HEK293 (cell line): ENCODE data around the gene SLC30A7.

Experiments
- CTCF ChIA-PET: fragments of 350-600 bp; formaldehyde crosslinking; extraction: SDS; loops from one replicate; lab custom pipeline; 2021; ENCODE audit warnings: antibody characterized with exemption; lab: Yijun Ruan, JAX
- POLR2A ChIA-PET: fragments of 300-600 bp; formaldehyde crosslinking; extraction: SDS; loops from one replicate; lab custom pipeline; 2020; ENCODE audit warnings: antibody characterized with exemption, inconsistent platforms; lab: Yijun Ruan, JAX
- H3K27ac ChIP-seq: fragments of 200-500 bp; sonication (Bioruptor generic); 2 replicates; pipeline ENCODE4 v1.5.1; 2014; ENCODE audit warnings: low read depth, low read length, control low read depth, inconsistent platforms; ENCODE audit errors: extremely low read depth
- H3K36me3 ChIP-seq, 2 experiments: fragments of 200-500 bp in 1 of 2; sonication (Bioruptor generic) in 1 of 2; 1 replicate in 1 of 2; 2 replicates in 1 of 2; pipeline ENCODE4 v1.5.1; 2014 to 2017; ENCODE audit warnings: inconsistent platforms in 2 of 2, low read length in 2 of 2; ENCODE audit not compliant: control insufficient read depth in 2 of 2, insufficient read depth in 1 of 2
- H3K4me1 ChIP-seq: fragments of 200-500 bp; sonication (Bioruptor generic); 2 replicates; pipeline ENCODE4 v1.5.1; 2014; ENCODE audit warnings: mild to moderate bottlenecking, low read length, inconsistent platforms; ENCODE audit not compliant: control insufficient read depth, insufficient read depth
- H3K4me3 ChIP-seq: 2 replicates; pipeline ENCODE4 v1.5.1; 2011; ENCODE audit warnings: low read depth, mild to moderate bottlenecking, control low read depth, low read length, moderate library complexity
- H3K9me3 ChIP-seq: fragments of 200-500 bp; sonication (Bioruptor generic); 2 replicates; pipeline ENCODE4 v1.5.1; 2014; ENCODE audit warnings: low read depth, low read length, inconsistent platforms; ENCODE audit not compliant: control insufficient read depth, insufficient read depth
- BCL11B ChIP-seq: fragments of 450-650 bp; formaldehyde crosslinking; IDR thresholded peaks from 2 replicates; pipeline ENCODE4 v1.5.1; 2016; ENCODE audit warnings: low read depth, missing biosample characterization, missing genetic modification characterization
- CTCF ChIP-seq: fragments of 450-650 bp; formaldehyde crosslinking; IDR thresholded peaks from 2 replicates; pipeline ENCODE4 v1.5.1; 2016; ENCODE audit warnings: missing biosample characterization, missing genetic modification characterization
- KLF1 ChIP-seq: fragments of 450-650 bp; formaldehyde crosslinking; IDR thresholded peaks from 2 replicates; pipeline ENCODE4 v1.5.1; 2016; ENCODE audit warnings: missing biosample characterization, missing genetic modification characterization
- KLF7 ChIP-seq: fragments of 450-650 bp; formaldehyde crosslinking; IDR thresholded peaks from 2 replicates; pipeline ENCODE4 v1.5.1; 2016; ENCODE audit warnings: missing biosample characterization, missing genetic modification characterization, borderline replicate concordance
- WT1 ChIP-seq: fragments of 450-650 bp; formaldehyde crosslinking; IDR thresholded peaks from 2 replicates; pipeline ENCODE4 v1.5.1; 2016; ENCODE audit warnings: missing biosample characterization, missing genetic modification characterization
- ZBTB21 ChIP-seq: fragments of 450-650 bp; formaldehyde crosslinking; IDR thresholded peaks from 2 replicates; pipeline ENCODE4 v1.5.1; 2017; ENCODE audit warnings: missing biosample characterization, missing genetic modification characterization
- ZBTB49 ChIP-seq: fragments of 450-650 bp; formaldehyde crosslinking; IDR thresholded peaks from 2 replicates; pipeline ENCODE4 v1.5.1; 2016; ENCODE audit warnings: missing biosample characterization, missing genetic modification characterization, low read depth
- ZBTB8A ChIP-seq: fragments of 450-650 bp; formaldehyde crosslinking; IDR thresholded peaks from 2 replicates; pipeline ENCODE4 v1.5.1; 2016; ENCODE audit warnings: missing biosample characterization, missing genetic modification characterization
- ZNF155 ChIP-seq: fragments of 450-650 bp; formaldehyde crosslinking; IDR thresholded peaks from 2 replicates; pipeline ENCODE4 v1.5.1; 2016; ENCODE audit warnings: missing biosample characterization, missing genetic modification characterization
- ZNF175 ChIP-seq: fragments of 450-650 bp; formaldehyde crosslinking; IDR thresholded peaks from 2 replicates; pipeline ENCODE4 v1.5.1; 2016; ENCODE audit warnings: missing biosample characterization, missing genetic modification characterization
- ZNF24 ChIP-seq: fragments of 450-650 bp; formaldehyde crosslinking; IDR thresholded peaks from 2 replicates; pipeline ENCODE4 v1.5.1; 2016; ENCODE audit warnings: missing biosample characterization, missing genetic modification characterization
- ZNF266 ChIP-seq: fragments of 450-650 bp; formaldehyde crosslinking; IDR thresholded peaks from 2 replicates; pipeline ENCODE4 v1.5.1; 2016; ENCODE audit warnings: missing biosample characterization, missing genetic modification characterization, low read depth
- ZNF324 ChIP-seq: fragments of 450-650 bp; formaldehyde crosslinking; IDR thresholded peaks from 2 replicates; pipeline ENCODE4 v1.5.1; 2016; ENCODE audit warnings: missing biosample characterization, missing genetic modification characterization
- ZNF341 ChIP-seq: fragments of 450-650 bp; formaldehyde crosslinking; IDR thresholded peaks from 2 replicates; pipeline ENCODE4; 2016; ENCODE audit warnings: low read depth, missing biosample characterization, missing genetic modification characterization
- ZNF37A ChIP-seq: fragments of 450-650 bp; IDR thresholded peaks from 2 replicates; pipeline ENCODE4 v1.5.1; 2018; ENCODE audit warnings: missing biosample characterization, missing genetic modification characterization
- ZNF426 ChIP-seq: fragments of 450-650 bp; formaldehyde crosslinking; IDR thresholded peaks from 2 replicates; pipeline ENCODE4 v1.5.1; 2017; ENCODE audit warnings: missing biosample characterization, missing genetic modification characterization, mild to moderate bottlenecking, inconsistent platforms, moderate library complexity
- ZNF433 ChIP-seq: fragments of 450-650 bp; formaldehyde crosslinking; IDR thresholded peaks from 2 replicates; pipeline ENCODE4 v1.5.1; 2016; ENCODE audit warnings: missing biosample characterization, missing genetic modification characterization, low read depth
- ZNF488 ChIP-seq: fragments of 450-650 bp; formaldehyde crosslinking; IDR thresholded peaks from 2 replicates; pipeline ENCODE4 v1.5.1; 2016; ENCODE audit warnings: missing biosample characterization, missing genetic modification characterization
- ZNF623 ChIP-seq: fragments of 450-650 bp; formaldehyde crosslinking; IDR thresholded peaks from 2 replicates; pipeline ENCODE4 v1.5.1; 2016; ENCODE audit warnings: missing biosample characterization, missing genetic modification characterization
- ZNF654 ChIP-seq: fragments of 450-650 bp; formaldehyde crosslinking; IDR thresholded peaks from 2 replicates; pipeline ENCODE4 v1.5.1; 2016; ENCODE audit warnings: low read depth, missing biosample characterization, missing genetic modification characterization
- ZNF747 ChIP-seq: fragments of 450-650 bp; formaldehyde crosslinking; IDR thresholded peaks from 2 replicates; pipeline ENCODE4 v1.5.1; 2016; ENCODE audit warnings: missing biosample characterization, missing genetic modification characterization
- ZNF785 ChIP-seq: fragments of 450-650 bp; formaldehyde crosslinking; IDR thresholded peaks from 2 replicates; pipeline ENCODE4 v1.5.1; 2016; ENCODE audit warnings: missing biosample characterization, missing genetic modification characterization
- ZNF830 ChIP-seq: fragments of 450-650 bp; IDR thresholded peaks from 2 replicates; pipeline ENCODE4 v1.5.0; 2018; ENCODE audit warnings: missing biosample characterization, missing genetic modification characterization, low read depth, mild to moderate bottlenecking, moderate library complexity
- ZNF843 ChIP-seq: fragments of 450-650 bp; formaldehyde crosslinking; IDR thresholded peaks from 2 replicates; pipeline ENCODE4 v1.5.1; 2016; ENCODE audit warnings: missing biosample characterization, missing genetic modification characterization
- TF ChIP-seq, protein P1 (sequence below): fragments of 450-650 bp; formaldehyde crosslinking; IDR thresholded peaks from 2 replicates; pipeline ENCODE4 v1.5.1; 2016; ENCODE audit warnings: missing biosample characterization, missing genetic modification characterization
- TF ChIP-seq, protein P2 (sequence below): fragments of 450-650 bp; formaldehyde crosslinking; IDR thresholded peaks from 2 replicates; pipeline ENCODE4 v1.5.1; 2016; ENCODE audit warnings: missing biosample characterization, missing genetic modification characterization

Gene SLC30A7

GRCh38 chr1:101006553-101006952 is 110.7 kb downstream of the SLC30A7 start:
- H3K9me3 ChIP-seq = no peaks in the 10 kb centered on the region

DNA sequence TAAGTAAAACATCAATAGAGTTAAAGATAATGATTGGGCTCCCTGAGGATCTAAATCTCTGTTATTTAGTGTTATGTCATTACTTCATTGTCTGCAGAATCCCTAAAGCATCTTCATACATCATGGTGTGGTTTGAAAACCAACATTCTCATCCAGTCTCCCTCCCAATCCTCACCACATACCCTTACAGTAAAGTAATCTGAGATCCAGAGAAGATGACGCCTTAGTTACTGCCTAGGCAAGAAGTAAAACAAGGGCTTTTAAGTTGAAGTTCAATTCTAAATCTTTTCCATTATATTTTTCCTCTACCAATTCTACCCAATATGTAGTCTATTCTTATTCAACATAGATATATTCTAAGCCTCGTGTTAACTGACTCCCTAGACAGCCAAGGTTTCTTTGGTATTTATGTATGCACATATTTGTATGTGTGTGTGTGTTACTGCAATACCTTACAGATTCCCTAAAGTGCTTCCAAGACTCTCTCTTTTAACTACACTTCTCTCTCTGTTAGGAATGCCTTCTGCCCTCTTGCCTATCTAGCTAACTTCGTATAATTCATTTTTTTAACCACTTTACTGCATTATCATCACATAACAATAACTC is 112.4 kb downstream of the SLC30A7 start:
- ChIA-PET CTCF (no interaction called here), POLR2A (no interaction called here)
- Histone ChIP-seq H3K4me3 (no peak overlapping the region), H3K36me3 (peaks cover 2 to 43% of the 10 kb centered on the region in 2 experiments), H3K4me1 (no peaks in the 10 kb centered on the region), H3K9me3 (no peaks in the 10 kb centered on the region), H3K27ac (no peak overlapping the region)
- no peak for TF ChIP-seq ZNF654 (tag by site-specific recombination)
- TF ChIP-seq ZBTB8A (tag by site-specific recombination) = no peak
- TF ChIP-seq ZNF24 (tag by site-specific recombination) = no peak
- TF ChIP-seq ZNF433 (tag by site-specific recombination) = no peak
- TF ChIP-seq, protein P1, sequence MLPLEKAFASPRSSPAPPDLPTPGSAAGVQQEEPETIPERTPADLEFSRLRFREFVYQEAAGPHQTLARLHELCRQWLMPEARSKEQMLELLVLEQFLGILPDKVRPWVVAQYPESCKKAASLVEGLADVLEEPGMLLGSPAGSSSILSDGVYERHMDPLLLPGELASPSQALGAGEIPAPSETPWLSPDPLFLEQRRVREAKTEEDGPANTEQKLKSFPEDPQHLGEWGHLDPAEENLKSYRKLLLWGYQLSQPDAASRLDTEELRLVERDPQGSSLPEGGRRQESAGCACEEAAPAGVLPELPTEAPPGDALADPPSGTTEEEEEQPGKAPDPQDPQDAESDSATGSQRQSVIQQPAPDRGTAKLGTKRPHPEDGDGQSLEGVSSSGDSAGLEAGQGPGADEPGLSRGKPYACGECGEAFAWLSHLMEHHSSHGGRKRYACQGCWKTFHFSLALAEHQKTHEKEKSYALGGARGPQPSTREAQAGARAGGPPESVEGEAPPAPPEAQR (tag by site-specific recombination) = no peak
- no peak for TF ChIP-seq ZNF488 (tag by site-specific recombination)
- TF ChIP-seq ZNF623 = no peak

More at GRCh38 chr1:101006553-101006952, 110.7 kb downstream of the SLC30A7 start:
- peaks cover 0 to 29% of the 10 kb centered on the region in 2 experiments; a peak in 2 of 3 replicates for H3K36me3 ChIP-seq
- CTCF ChIA-PET = interaction anchor here (0.7 kb wide), 1 partner anchor 282 kb away, joined by 5 read pairs; no protein-coding TSS in a partner anchor
- TF ChIP-seq ZNF155 (tag by site-specific recombination) (no peak), ZBTB21 (no peak), ZNF426 (no peak), BCL11B (tag by site-specific recombination) (no peak), ZNF785 (tag by site-specific recombination) (no peak), KLF1 (tag by site-specific recombination) (no peak), CTCF (tag by site-specific recombination) (no peak), ZNF747 (tag by site-specific recombination) (no peak), ZNF175 (no peak), ZNF324 (tag by site-specific recombination) (no peak), ZNF37A (tag by site-specific recombination) (no peak), WT1 (tag by site-specific recombination) (no peak), ZNF830 (tag by site-specific recombination) (no peak), ZBTB49 (tag by site-specific recombination) (no peak), KLF7 (tag by site-specific recombination) (no peak), ZNF843 (tag by site-specific recombination) (no peak), ZNF266 (tag by site-specific recombination) (no peak), ZNF341 (tag by site-specific recombination) (no peak)
- TF ChIP-seq, protein P2, sequence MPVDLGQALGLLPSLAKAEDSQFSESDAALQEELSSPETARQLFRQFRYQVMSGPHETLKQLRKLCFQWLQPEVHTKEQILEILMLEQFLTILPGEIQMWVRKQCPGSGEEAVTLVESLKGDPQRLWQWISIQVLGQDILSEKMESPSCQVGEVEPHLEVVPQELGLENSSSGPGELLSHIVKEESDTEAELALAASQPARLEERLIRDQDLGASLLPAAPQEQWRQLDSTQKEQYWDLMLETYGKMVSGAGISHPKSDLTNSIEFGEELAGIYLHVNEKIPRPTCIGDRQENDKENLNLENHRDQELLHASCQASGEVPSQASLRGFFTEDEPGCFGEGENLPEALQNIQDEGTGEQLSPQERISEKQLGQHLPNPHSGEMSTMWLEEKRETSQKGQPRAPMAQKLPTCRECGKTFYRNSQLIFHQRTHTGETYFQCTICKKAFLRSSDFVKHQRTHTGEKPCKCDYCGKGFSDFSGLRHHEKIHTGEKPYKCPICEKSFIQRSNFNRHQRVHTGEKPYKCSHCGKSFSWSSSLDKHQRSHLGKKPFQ (tag by site-specific recombination) = no peak
- no peak overlapping the region for H3K4me3 ChIP-seq
- peaks cover 8% of the 10 kb centered on the region for H3K4me1 ChIP-seq
- POLR2A ChIA-PET = no interaction called here
- no peak overlapping the region for H3K27ac ChIP-seq
